Stomach (tissue), 4 donors: ENCODE data around the gene RFX6.

Experiments used
- CTCF ChIP-seq, 7 experiments: fragments of 450-650 bp in 4 of 7; fragments of 200-600 bp in 3 of 7; sonication (generic) in 3 of 7; IDR thresholded peaks; one replicate each; pipeline ENCODE4 v1.5.1; 2016 to 2019; ENCODE audit warnings: antibody characterized with exemption in 7 of 7, control low read depth in 2 of 7, mild to moderate bottlenecking in 1 of 7
- POLR2A ChIP-seq, 4 donors: fragments of 450-650 bp; IDR thresholded peaks; one replicate each; pipeline ENCODE4 v1.6.1; 2016; ENCODE audit warnings: antibody characterized with exemption in 4 of 4, control low read depth in 2 of 4, mild to moderate bottlenecking in 1 of 4, moderate library complexity in 1 of 4
- POLR2AphosphoS5 ChIP-seq, 3 donors: sonication (generic); formaldehyde crosslinking; IDR thresholded peaks; one replicate each; pipeline ENCODE4 v1.6.1; 2016; ENCODE audit warnings: antibody characterized with exemption in 3 of 3

- TF ChIP-seq CTCF (IDR thresholded peaks at IDR 0.05) (no peak), POLR2AphosphoS5 (IDR thresholded peaks at IDR 0.05) (no peak), POLR2A (IDR thresholded peaks at IDR 0.05) (no peak)
Observed at GRCh38 chr6:116963972-116964371, 86.9 kb downstream of the RFX6 start.
